MM.1S (cell line): ENCODE data around the gene MUC22.

Experiments used
- CTCF ChIP-seq: fragments of 300-600 bp; sonication (generic); IDR thresholded peaks from 2 replicates; pipeline ENCODE4 v1.5.1; 2016; ENCODE audit warnings: antibody characterized with exemption, low read length, mixed read lengths
- EZH2 ChIP-seq: fragments of 300-600 bp; sonication (generic); optimal IDR thresholded peaks from 2 replicates; pipeline ENCODE3; 2017; ENCODE audit warnings: low read depth, mild to moderate bottlenecking, antibody characterized with exemption, low read length, mixed read lengths
- EZH2phosphoT487 ChIP-seq: fragments of 300-600 bp; sonication (generic); IDR thresholded peaks from 2 replicates; pipeline ENCODE4 v1.6.1; 2018; ENCODE audit warnings: antibody characterized with exemption, low read length

- TF ChIP-seq CTCF, result no peak
- TF ChIP-seq EZH2, result no peak
- no peak for TF ChIP-seq EZH2phosphoT487
These were observed 4.8 kb upstream of the MUC22 start for GRCh38 chr6:31005249-31006020.
